HFFc6 (cell line): ENCODE data around the gene SLF2. TPM values are rescaled to one million over a fixed set of nuclear protein-coding genes. Genes with fewer than 3 reads are reported as not detected.

ENCODE experiments used
- DNase-seq: peaks from one replicate; pipeline ENCODE4 v3.0.0-alpha.2; 2018
- H3K27ac Mint-ChIP-seq: 2 replicates; pipeline ENCODE4 v1.8.0; 2020; ENCODE audit warnings: mild to moderate bottlenecking, mixed read lengths
- H3K27me3 Mint-ChIP-seq: 2 replicates; pipeline ENCODE4 v1.8.0; 2021; ENCODE audit warnings: mild to moderate bottlenecking, moderate library complexity, mixed read lengths; ENCODE audit not compliant: insufficient read depth
- H3K36me3 Mint-ChIP-seq: 2 replicates; pipeline ENCODE4 v1.8.0; 2021; ENCODE audit warnings: low read depth, mixed read lengths
- H3K4me1 Mint-ChIP-seq: 2 replicates; pipeline ENCODE4 v1.8.0; 2020; ENCODE audit warnings: low read depth, mixed read lengths
- H3K4me3 Mint-ChIP-seq: 2 replicates; pipeline ENCODE4 v1.8.0; 2020; ENCODE audit warnings: mild to moderate bottlenecking, moderate library complexity, mixed read lengths
- H3K9me3 Mint-ChIP-seq: 2 replicates; pipeline ENCODE4 v1.8.0; 2020; ENCODE audit warnings: mild to moderate bottlenecking, mixed read lengths
- total RNA-seq, 6 experiments: library from RNA; stranded (reverse); fragmentation: NEBNext Ultra II Directional; extraction: Animal tissue kit (Norgen Biotek cat#: 25700); gene quantifications; 2 replicates in 1 of 6; 3 replicates in 5 of 6; pipeline ENCODE4 v1.2.3, GENCODE V29; 2021
- TF ChIP-seq, protein P1 (sequence below): fragments of 200-600 bp; sonication (generic); IDR thresholded peaks from 2 replicates; pipeline ENCODE4 v1.5.0; 2021; ENCODE audit warnings: antibody characterized with exemption, mild to moderate bottlenecking

The SLF2 gene
- total RNA-seq, 6 experiments from 2014 or later, result 15.8 to 23.2 (median 20.9) TPM

DNA sequence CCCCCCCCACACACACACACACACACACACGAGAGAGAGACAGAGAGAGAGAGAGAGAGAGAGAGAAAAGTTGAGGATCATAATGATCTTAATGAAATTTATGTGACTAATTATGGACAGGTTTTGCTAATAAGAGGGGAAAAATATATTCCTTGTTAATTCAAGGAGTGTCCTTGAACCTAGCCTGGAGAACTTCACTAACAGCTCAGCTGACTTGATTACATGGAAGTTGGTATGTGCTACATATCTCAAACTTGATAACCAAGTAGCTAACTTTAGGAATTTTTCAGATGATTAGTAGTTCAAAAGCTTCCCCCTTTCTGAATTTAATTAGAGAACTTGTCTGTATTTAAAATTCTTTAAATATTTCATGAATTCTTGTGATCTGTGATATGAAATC lies 15.3 kb downstream of the SLF2 start:
- TF ChIP-seq, protein P1, sequence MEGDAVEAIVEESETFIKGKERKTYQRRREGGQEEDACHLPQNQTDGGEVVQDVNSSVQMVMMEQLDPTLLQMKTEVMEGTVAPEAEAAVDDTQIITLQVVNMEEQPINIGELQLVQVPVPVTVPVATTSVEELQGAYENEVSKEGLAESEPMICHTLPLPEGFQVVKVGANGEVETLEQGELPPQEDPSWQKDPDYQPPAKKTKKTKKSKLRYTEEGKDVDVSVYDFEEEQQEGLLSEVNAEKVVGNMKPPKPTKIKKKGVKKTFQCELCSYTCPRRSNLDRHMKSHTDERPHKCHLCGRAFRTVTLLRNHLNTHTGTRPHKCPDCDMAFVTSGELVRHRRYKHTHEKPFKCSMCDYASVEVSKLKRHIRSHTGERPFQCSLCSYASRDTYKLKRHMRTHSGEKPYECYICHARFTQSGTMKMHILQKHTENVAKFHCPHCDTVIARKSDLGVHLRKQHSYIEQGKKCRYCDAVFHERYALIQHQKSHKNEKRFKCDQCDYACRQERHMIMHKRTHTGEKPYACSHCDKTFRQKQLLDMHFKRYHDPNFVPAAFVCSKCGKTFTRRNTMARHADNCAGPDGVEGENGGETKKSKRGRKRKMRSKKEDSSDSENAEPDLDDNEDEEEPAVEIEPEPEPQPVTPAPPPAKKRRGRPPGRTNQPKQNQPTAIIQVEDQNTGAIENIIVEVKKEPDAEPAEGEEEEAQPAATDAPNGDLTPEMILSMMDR, result no peak
- Mint-ChIP-seq H3K4me3 (no peak overlapping the region), H3K36me3 (peaks cover 50% of the 10 kb centered on the region), H3K4me1 (peaks cover 38% of the 10 kb centered on the region), H3K27ac (peak overlapping the region; percentile 25), H3K27me3 (no peaks in the 10 kb centered on the region; the same call in 1 of the 2 replicates), H3K9me3 (no peaks in the 10 kb centered on the region)
- DNase-seq, result no peak

DNA sequence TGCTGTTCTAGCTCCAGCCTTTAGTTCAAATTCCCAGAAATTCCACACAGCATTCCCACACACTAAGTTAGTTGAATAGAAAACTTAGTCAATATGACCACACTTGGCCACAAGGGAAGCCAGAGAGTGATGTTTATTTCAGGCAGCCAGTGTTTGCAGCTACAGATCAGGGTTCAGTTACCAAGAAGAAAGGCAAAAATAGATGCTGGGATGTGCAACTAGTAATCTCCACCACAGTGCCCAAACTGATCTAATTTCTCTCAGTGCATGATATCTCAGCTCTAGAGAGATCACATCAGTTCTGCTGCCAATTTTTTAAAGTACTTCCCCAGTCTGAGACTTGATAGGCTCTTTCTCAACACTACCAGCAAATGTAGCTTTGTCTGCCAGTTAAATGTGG lies 17.6 kb downstream of the SLF2 start:
- Mint-ChIP-seq H3K36me3 (peaks cover 37% of the 10 kb centered on the region), H3K27me3 (no peaks in the 10 kb centered on the region; the same call in 1 of the 2 replicates), H3K4me1 (peaks cover 20% of the 10 kb centered on the region), H3K27ac (no peak overlapping the region), H3K9me3 (no peaks in the 10 kb centered on the region), H3K4me3 (no peak overlapping the region)
- TF ChIP-seq, protein P1, result peak; percentile 44; the same call in 1 of the 2 replicates
- DNase-seq, result no peak

DNA sequence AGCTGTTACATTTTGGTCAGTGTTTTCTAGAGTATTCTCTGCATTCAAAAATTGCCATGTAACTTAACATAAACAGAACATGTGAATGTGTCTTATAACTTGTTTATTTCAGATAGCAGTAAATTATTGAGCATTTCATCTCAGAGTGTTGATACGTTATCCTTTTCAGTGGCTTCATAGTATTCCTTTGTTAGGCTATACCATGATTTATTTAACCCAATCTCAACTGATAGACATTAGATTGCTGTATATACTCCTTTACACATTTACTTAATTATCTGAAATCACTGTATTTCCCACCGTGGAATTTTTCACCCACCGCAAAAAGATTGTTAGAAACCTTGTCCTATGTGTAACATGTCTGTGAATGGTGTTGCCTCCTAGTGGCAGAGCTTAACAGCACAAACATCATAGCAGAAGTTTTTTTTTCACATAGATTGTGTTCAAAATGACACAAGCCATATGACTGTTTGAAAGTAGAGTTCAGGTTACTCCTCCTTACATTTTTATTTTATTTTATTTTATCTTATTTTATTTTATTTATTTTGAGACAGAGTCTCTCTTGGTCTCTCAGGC lies 21.4 kb downstream of the SLF2 start:
- H3K36me3 Mint-ChIP-seq, result peaks cover 26% of the 10 kb centered on the region
- no peaks in the 10 kb centered on the region; the same call in 1 of the 2 replicates for H3K27me3 Mint-ChIP-seq
- peaks cover 9% of the 10 kb centered on the region for H3K4me1 Mint-ChIP-seq
- H3K27ac Mint-ChIP-seq, result no peak overlapping the region
- no peak overlapping the region for H3K4me3 Mint-ChIP-seq
- H3K9me3 Mint-ChIP-seq, result no peaks in the 10 kb centered on the region
- DNase-seq, result no peak
- TF ChIP-seq, protein P1, result peak; percentile 76

DNA sequence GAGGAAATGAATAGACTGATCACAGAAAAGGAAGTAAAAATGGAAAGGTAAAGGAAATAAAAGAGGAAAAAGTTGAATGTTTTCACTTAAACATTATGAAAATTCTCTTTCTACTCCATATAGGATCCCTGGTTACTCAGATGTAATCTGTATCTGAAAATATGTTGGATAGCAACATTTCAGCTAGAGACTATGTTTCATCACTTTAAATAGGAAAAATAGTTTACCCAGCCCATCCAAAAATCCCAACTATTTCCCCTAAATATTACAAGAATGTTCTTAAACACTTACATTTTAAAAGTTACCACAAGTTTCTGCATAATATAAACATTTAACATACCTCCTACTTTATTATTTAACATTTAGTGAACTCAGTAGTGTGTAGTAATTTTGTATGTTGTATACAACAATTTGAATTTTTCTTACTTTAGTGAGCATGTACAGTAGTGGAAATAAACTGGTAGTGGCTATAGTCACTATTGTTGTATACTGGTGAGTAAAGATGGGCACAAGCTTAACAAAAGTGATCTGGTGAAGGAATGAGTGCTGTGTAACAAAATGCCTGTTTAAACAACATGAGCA lies 27.1 kb downstream of the SLF2 start:
- Mint-ChIP-seq H3K4me1 (peaks cover 22% of the 10 kb centered on the region), H3K27ac (peak overlapping the region; percentile 75), H3K36me3 (peaks cover 24% of the 10 kb centered on the region; the same call in 1 of the 2 replicates), H3K4me3 (no peak overlapping the region; the same call in 1 of the 2 replicates), H3K27me3 (no peaks in the 10 kb centered on the region), H3K9me3 (no peaks in the 10 kb centered on the region)
- DNase-seq, result peak; percentile 8
- TF ChIP-seq, protein P1, result no peak

DNA sequence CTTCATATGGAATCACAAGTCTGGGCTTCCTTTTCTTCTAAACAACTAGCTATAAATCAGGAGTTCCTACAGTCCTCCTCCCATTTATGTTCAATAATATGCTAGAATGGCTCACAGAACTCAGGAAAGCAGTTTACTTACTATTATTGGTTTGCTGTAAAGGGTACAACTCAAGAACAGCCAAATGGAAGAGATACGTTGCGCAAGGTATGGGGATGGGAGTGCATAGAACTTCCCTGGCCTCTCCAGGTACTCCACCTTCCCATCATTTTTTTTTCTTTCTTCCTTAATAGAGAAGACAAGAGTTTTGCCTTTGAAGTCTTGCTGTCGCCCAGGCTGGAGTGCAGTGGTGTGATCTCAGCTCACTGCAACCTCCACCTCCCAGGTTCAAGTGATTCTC lies 29.5 kb downstream of the SLF2 start:
- Mint-ChIP-seq H3K4me3 (no peak overlapping the region), H3K27me3 (no peaks in the 10 kb centered on the region), H3K4me1 (peaks cover 22% of the 10 kb centered on the region), H3K36me3 (peaks cover 32% of the 10 kb centered on the region; the same call in 1 of the 2 replicates), H3K27ac (no peak overlapping the region), H3K9me3 (no peaks in the 10 kb centered on the region)
- TF ChIP-seq, protein P1, result no peak
- DNase-seq, result no peak
